ENCODE data around the gene SRMS.

DNA sequence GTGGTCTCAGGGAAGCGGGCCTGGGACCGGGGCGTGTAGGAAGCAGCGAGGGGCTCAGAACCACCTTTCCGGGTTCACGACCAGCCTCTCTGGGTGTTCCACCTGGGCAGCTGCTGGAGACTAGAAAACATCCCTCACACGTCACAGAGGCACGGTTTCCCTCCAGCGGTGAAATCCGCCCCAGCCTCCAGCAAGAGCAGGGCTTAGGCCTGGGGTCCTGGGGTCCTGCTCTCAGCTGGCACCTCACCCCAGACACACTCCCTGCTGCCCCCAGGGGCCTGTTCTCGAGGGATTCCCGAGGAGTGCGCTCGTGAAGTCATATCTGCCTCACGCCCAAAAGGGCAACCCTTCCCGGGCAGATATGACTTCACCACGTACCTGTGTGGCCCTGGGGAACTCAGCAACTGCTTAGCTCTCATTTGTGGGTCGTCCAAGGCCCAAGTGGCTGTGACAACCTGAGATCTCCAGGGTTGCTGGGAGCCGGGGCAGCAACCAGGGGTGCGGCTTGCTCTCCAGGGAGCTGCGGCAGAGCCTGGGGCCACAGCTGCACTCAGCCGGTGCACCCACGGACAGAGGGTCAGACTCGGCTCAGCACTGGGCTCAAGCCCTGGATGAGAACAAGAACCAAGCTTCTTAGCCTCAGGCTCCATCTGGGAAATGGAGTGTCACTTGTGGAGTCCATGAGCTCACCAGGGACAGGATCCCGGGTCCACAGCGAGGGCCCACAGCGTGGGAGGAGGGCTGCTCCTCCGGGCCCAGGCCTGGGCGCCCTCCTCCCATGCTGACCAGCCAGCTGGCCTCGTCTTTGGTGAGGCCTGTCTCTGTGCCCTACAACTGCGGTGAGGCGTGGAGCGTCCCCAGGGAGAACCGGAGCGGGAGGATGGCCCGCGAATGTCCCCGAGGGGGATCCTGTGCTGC lies 7.1 kb upstream of the SRMS start:
- no peak for TF ChIP-seq CTCF (IDR thresholded peaks at IDR 0.05)
- TF ChIP-seq POLR2A (IDR thresholded peaks at IDR 0.05), result no peak
- TF ChIP-seq EP300 (IDR thresholded peaks at IDR 0.05), result no peak
- no peak for TF ChIP-seq POLR2AphosphoS5 (IDR thresholded peaks at IDR 0.05)
